Adipocyte (in vitro differentiated cells): Measurements from ENCODE around the gene NCAM1.

Experiments
- DNase-seq: peaks from one replicate; pipeline ENCODE4 v3.0.0-alpha.2; 2015; ENCODE audit warnings: low read depth
- H3K27me3 ChIP-seq: replicated peaks from 2 replicates; pipeline ENCODE4 v1.7.0; 2013; ENCODE audit warnings: mild to moderate bottlenecking, low read length, moderate library complexity; ENCODE audit not compliant: control insufficient read depth, insufficient read depth
- H3K36me3 ChIP-seq: 2 replicates; pipeline ENCODE4 v1.7.0; 2013; ENCODE audit warnings: low read length, mild to moderate bottlenecking, moderate library complexity; ENCODE audit not compliant: control insufficient read depth, insufficient read depth, severe bottlenecking
- H3K4me1 ChIP-seq: 2 replicates; pipeline ENCODE4 v1.7.0; 2013; ENCODE audit warnings: mild to moderate bottlenecking, low read length, moderate library complexity; ENCODE audit not compliant: control insufficient read depth, insufficient read depth
- H3K4me3 ChIP-seq: 2 replicates; pipeline ENCODE4 v1.7.0; 2013; ENCODE audit warnings: mild to moderate bottlenecking, low read length, moderate library complexity
- H3K9ac ChIP-seq: 2 replicates; pipeline ENCODE4 v1.7.0; 2013; ENCODE audit warnings: mild to moderate bottlenecking, low read length, moderate library complexity
- H3K9me3 ChIP-seq: 2 replicates; pipeline ENCODE4 v1.7.0; 2013; ENCODE audit warnings: mild to moderate bottlenecking, low read length, moderate library complexity; ENCODE audit not compliant: control insufficient read depth

Gene NCAM1

DNA sequence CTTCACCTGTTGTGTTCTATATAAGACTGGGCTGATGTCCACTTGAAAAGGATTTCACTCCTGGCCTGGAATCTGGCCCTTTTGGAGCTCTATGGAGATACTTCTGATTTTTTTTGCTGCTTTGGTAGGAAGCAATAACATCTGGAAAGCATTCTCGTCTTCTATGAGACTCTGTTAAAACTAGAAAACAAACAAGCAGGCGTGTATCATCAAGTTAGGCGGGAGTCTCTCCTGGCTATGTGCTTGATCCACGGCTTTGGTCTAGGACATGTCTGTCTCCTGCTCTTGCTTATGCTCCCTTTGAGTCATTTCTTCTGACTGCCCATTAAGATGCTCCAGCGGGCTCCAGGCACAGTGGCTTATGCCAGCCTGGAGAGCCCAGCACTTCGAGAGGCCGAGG, 231.8 kb downstream of the NCAM1 start:
- Histone ChIP-seq H3K36me3 (no peaks in the 10 kb centered on the region), H3K27me3 (peaks cover 21% of the 10 kb centered on the region), H3K4me3 (no peak overlapping the region), H3K4me1 (peaks cover 5% of the 10 kb centered on the region), H3K9ac (no peak overlapping the region), H3K9me3 (no peaks in the 10 kb centered on the region)
- no peak for DNase-seq

- H3K9me3 ChIP-seq: no peaks in the 10 kb centered on the region
- no peak for DNase-seq
- peaks cover 5% of the 10 kb centered on the region for H3K4me1 ChIP-seq
- H3K36me3 ChIP-seq: no peaks in the 10 kb centered on the region
- peaks cover 19% of the 10 kb centered on the region for H3K27me3 ChIP-seq
- no peak overlapping the region for H3K4me3 ChIP-seq
- H3K9ac ChIP-seq: no peak overlapping the region
These were observed 232.7 kb downstream of the NCAM1 start for GRCh38 chr11:113193946-113194345.

GRCh38 chr11:113195728-113196127, 234.5 kb downstream of the NCAM1 start:
- no peak overlapping the region for H3K9ac ChIP-seq
- no peak for DNase-seq
- no peak overlapping the region for H3K4me3 ChIP-seq
- no peaks in the 10 kb centered on the region for H3K9me3 ChIP-seq
- H3K36me3 ChIP-seq: no peaks in the 10 kb centered on the region
- H3K4me1 ChIP-seq: no peaks in the 10 kb centered on the region
- H3K27me3 ChIP-seq: peaks cover 26% of the 10 kb centered on the region

DNA sequence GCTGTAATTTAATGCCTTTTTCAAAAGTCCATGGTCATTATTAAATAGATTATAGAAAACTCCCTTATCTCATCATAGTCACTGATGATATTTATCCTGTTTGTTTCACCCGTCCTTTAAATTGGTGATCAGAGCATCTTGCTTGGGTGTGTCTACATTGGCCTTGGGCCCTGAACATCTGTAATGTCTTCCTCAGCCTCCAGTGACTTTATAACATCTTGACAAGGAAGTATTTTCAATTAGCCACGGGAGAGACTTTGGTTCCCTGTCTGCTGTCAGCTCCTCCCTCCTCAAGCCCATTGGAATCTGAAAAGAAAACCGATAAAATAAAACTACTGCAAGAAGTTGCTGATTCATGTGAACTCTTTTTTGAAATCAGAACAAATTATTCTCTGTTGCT, 236.2 kb downstream of the NCAM1 start:
- Histone ChIP-seq H3K9me3 (no peaks in the 10 kb centered on the region), H3K36me3 (no peaks in the 10 kb centered on the region), H3K4me3 (no peak overlapping the region), H3K27me3 (peaks cover 32% of the 10 kb centered on the region), H3K9ac (no peak overlapping the region), H3K4me1 (no peaks in the 10 kb centered on the region)
- no peak for DNase-seq

DNA sequence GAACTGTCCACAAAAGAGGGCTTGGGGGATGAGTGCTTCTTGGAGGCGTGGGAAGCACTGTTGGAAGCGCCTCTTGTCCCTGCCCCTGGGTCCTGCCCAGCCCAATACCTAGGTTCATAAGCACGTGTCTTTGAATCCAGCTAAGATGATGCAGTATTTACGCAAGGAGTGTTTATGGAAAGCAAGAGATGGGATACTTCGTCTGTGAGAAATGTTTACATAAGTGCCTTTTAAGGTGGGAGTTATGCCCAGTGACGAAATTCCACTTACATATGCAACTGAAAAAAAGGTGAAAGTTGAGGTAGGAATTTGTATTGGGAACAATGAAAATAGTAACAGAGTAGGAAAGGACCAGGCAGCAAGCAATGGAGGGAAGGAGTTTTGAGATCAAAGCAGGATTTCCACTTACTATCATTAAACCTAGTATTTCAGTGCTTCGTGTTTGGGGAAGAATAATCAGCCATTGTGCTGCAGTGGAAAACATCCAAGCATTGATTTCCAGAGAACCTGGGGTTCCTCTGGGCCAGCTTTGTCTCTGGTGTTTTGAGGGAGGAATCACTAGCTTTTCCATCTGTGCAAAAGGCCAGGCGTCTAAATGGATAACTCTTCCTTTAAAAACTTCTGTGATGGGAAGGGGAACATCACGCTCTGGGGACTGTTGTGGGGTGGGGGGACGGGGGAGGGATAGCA, 237.9 kb downstream of the NCAM1 start:
- Histone ChIP-seq H3K36me3 (no peaks in the 10 kb centered on the region), H3K4me3 (no peak overlapping the region), H3K4me1 (no peaks in the 10 kb centered on the region), H3K9me3 (no peaks in the 10 kb centered on the region), H3K9ac (no peak overlapping the region), H3K27me3 (peaks cover 28% of the 10 kb centered on the region)
- no peak for DNase-seq

- H3K36me3 ChIP-seq: no peaks in the 10 kb centered on the region
- peak; percentile 32 for DNase-seq
- H3K27me3 ChIP-seq: peaks cover 35% of the 10 kb centered on the region
- no peak overlapping the region for H3K4me3 ChIP-seq
- no peaks in the 10 kb centered on the region for H3K9me3 ChIP-seq
- H3K4me1 ChIP-seq: no peaks in the 10 kb centered on the region
- no peak overlapping the region for H3K9ac ChIP-seq
These were observed 238.6 kb downstream of the NCAM1 start for GRCh38 chr11:113199866-113200265.

DNA sequence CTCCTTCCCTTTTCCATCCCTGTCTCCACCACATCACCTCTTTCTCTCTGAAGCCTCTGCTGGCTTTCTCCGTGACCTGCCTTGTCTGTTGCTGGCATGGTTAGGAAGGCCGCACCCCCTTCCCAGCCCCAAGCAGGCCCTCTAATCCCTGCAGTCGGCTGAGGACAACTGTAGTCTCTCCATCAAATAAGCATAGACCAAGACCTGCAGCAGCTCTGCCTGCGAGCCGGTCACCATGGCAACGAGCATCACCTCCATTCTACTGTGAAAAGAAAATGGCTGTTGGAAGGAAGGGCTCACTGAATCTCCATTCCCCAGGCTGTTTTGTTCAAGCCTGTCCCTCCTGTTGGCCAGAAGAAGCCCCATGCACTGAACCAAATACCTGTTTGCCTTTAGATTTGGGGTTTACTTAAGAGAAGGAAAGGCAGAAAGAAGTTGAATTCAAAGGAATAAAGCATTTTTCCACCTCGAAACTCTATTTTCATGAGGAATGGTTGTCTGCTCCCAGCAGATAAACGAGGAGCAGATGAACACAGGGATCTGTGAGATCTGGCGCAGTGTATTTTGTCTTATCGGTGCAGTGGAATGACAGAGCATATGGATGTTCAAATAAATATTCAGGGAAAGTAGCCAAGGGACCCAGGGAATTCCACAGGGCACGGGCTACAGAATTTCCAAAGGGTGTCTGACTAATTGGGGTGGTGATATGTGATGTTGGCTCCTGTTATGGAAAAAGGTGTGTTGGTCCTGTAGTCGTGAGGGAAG, 240.0 kb downstream of the NCAM1 start:
- no peak overlapping the region for H3K9ac ChIP-seq
- no peak overlapping the region for H3K4me3 ChIP-seq
- H3K27me3 ChIP-seq: peaks cover 42% of the 10 kb centered on the region
- no peaks in the 10 kb centered on the region for H3K36me3 ChIP-seq
- H3K9me3 ChIP-seq: no peaks in the 10 kb centered on the region
- no peaks in the 10 kb centered on the region for H3K4me1 ChIP-seq
- no peak for DNase-seq

GRCh38 chr11:113202431-113202830, 241.2 kb downstream of the NCAM1 start:
- no peaks in the 10 kb centered on the region for H3K4me1 ChIP-seq
- peak; percentile 52 for DNase-seq

GRCh38 chr11:113203141-113203753, 242.0 kb downstream of the NCAM1 start:
- Histone ChIP-seq H3K9me3 (no peaks in the 10 kb centered on the region), H3K36me3 (no peaks in the 10 kb centered on the region), H3K4me1 (no peaks in the 10 kb centered on the region), H3K4me3 (no peak overlapping the region), H3K9ac (no peak overlapping the region), H3K27me3 (peaks cover 30% of the 10 kb centered on the region)
- no peak for DNase-seq

More at GRCh38 chr11:113202431-113202830, 241.2 kb downstream of the NCAM1 start:
- Histone ChIP-seq H3K27me3 (peaks cover 33% of the 10 kb centered on the region), H3K9me3 (no peaks in the 10 kb centered on the region), H3K9ac (no peak overlapping the region), H3K36me3 (no peaks in the 10 kb centered on the region), H3K4me3 (no peak overlapping the region)

DNA sequence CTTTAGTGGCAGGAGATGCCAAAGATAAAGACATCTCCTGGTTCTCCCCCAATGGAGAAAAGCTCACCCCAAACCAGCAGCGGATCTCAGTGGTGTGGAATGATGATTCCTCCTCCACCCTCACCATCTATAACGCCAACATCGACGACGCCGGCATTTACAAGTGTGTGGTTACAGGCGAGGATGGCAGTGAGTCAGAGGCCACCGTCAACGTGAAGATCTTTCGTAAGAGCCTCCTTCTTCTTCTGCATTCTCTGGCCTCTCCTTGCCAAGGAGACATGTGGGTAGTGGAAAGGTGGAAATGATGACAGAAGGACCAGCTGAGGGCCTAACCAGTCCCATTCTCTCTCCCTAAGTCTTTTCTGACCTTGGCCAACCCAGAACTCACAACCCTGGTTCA, 243.1 kb downstream of the NCAM1 start:
- H3K9me3 ChIP-seq: peaks cover 3% of the 10 kb centered on the region
- no peak overlapping the region for H3K9ac ChIP-seq
- no peaks in the 10 kb centered on the region for H3K4me1 ChIP-seq
- H3K27me3 ChIP-seq: peaks cover 30% of the 10 kb centered on the region
- no peaks in the 10 kb centered on the region for H3K36me3 ChIP-seq
- DNase-seq: no peak
- H3K4me3 ChIP-seq: no peak overlapping the region

DNA sequence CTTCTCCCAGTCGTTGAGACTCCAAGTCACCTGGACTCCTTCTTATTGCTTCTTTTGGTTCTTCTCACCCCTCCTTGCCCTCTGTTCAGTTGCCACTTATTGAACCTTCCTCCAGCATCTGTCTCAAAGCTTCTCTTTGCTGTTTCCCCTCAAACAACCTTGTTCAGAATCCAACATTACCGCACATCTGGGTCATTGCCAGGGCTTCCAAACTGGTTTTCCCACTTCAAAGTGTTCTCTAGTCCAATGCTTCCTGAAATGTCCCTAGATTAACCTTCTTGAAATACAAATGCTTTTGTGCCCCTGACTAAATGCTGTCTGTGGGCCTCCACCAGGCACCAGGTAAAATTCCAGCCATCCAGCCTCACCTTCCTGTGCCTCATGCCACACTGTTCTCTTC, 252.3 kb downstream of the NCAM1 start:
- no peak for DNase-seq
- H3K27me3 ChIP-seq: peaks cover 17% of the 10 kb centered on the region
- H3K36me3 ChIP-seq: no peaks in the 10 kb centered on the region
- no peak overlapping the region for H3K9ac ChIP-seq
- no peaks in the 10 kb centered on the region for H3K4me1 ChIP-seq
- H3K9me3 ChIP-seq: peaks cover 2% of the 10 kb centered on the region
- H3K4me3 ChIP-seq: no peak overlapping the region
